NOMO-1 (cell line): ENCODE data around the gene WNK2.

ENCODE experiments used
- DNase-seq, 2 experiments: peaks; one replicate each; lab custom pipeline; 2025; ENCODE audit not compliant: unreplicated experiment in 2 of 2; lab: John Stamatoyannopoulos, UW

The WNK2 gene

DNA sequence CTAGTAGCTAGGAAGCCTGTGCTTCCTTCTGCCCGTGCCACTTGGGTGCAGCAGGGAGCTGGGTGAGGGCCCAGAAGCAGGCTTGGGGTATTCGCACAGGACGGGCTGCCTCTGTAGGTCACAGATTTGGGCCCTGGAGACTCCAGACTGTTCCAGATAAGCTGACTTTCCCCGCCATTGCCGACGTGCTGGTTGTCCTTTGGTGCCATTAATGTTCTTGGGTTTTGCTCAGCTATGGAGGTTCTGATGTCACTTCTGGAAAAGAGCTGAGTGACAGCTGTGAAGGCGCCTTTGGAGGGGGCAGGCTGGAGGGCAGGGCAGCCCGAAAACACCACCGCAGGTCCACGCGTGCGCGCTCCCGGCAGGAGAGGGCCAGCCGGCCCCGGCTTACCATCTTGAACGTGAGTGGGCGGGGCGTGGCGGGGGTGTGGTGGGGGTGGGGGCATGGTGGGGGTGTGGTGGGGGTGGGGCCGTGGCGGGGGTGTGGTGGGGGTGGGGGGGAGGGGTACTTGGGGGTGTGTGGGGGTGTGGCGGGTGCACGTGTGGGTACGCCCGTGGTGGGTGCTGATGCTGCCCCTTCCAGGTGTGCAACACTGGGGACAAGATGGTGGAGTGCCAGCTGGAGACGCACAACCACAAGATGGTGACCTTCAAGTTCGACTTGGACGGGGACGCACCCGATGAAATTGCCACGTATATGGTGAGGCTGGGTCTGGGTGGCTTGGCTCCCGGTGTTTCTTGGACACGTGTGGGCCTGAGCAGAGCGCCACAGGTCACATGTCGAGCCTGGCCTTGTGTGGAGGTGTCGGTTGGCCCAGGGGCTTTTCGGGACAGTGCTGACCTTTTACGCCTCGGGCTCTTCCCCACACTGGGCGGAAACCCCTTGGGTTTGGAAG lies 79.6 kb downstream of the WNK2 start:
- DNase-seq: no peak

DNA sequence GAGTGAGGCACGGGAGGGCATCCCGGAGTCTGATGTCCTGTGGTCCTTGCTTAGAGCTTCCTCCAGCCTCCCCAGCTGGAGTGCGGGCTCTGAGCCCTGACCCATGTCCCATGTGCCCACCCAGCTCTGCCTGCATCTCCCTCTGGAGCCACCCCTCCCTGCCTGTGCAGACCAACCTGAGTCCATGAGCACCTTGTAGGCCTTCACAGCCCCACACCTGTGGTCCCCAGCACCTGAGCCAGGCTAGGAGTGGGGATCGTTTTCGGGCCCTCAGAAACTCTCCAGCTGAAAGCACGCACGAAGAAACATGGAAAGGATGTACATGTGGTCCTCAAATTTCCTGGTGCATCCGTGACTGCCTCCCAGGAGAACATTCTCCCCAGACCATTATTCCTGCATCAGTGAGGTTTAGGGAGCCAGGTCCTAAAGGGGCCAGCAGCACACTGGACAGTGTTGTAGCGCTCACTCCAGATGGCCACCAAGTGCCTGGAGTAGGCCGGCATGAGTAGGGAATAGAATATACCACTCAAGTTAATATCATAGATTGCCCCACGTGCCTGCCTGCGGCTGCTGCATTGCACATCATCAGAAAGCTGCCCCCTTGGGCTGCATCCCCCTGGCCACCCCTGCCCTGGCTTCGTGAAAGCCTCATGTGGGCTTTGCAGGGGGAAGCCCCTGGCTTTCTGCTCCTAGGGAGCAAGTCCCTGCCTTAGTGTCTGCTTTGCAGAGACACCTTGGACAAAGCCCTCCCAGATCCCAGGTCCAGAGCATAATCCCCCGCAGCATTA lies 80.6 kb downstream of the WNK2 start:
- DNase-seq: no peak

DNA sequence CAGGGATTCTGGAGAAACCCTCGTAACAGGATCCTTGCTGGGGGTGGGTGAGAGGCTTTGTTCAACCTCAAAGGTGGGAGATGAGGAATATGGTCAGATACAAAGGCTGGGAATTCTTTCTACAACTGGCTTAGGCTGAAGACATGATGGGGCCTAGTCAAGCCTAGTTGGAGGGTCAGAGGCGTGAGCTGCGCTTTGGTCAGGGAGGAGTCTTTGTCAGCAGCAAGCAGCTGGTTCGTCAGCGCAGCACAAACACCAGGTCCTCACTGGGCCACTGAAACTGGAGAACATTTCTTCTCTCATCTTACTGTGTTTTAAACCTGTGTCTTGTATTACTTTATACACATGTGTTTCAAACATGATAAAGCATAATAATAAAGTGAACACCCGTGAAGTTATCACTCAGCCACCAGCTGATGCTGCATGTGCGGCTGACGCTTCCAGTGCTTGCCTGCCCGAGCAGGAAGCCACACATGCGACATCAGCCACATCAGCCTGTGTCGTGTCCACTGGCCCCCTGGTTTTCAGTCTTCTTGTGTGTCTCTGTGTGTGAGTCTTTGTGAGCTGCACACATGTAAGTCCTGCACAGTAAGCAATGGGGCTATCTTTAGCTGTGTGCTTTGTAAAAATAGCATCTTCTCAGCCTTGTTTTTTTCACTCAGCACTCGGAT lies 81.5 kb downstream of the WNK2 start:
- DNase-seq: no peak

DNA sequence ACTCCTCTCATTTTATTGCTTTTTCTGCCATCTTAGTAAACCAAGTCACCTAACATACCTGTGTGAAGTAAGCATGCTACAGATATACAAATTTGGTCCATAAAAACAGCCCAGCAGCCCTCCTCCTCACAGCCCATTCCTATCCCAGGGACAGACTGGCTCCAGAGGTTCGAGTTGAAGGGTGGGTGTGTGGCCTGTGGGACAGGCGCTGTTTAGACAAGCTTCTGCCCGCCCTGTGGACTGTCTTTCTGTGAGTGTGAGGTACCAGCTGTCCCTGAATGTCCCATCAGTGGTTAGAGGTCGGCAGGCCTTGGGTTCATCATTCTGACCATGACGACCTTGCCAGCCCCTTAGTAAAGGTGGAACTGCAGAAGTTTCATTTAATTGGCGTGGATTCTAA lies 82.0 kb downstream of the WNK2 start:
- no peak for DNase-seq

DNA sequence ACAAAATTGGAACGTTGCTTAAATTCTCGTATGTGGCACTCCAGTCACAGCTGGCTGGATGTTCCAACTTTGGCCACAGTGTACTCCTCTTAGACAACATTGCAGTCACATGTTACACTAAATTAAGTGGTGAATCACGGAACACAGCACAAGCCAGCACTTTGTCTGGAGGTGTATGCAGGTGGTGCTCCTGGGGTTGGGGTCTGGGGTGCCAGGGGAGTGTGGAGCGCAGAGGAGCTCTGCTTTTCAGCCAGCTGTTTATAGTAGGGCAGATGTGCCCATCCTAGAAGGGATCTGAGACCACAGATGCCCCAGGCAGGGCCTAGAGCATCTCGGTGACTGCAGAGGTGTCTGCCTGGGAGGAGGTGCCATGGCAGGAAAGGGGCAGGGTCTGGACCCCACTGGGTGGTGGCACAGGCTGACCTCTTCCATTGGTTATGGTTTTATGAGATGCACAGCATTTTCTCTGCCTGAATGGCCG lies 82.6 kb downstream of the WNK2 start:
- DNase-seq: no peak

DNA sequence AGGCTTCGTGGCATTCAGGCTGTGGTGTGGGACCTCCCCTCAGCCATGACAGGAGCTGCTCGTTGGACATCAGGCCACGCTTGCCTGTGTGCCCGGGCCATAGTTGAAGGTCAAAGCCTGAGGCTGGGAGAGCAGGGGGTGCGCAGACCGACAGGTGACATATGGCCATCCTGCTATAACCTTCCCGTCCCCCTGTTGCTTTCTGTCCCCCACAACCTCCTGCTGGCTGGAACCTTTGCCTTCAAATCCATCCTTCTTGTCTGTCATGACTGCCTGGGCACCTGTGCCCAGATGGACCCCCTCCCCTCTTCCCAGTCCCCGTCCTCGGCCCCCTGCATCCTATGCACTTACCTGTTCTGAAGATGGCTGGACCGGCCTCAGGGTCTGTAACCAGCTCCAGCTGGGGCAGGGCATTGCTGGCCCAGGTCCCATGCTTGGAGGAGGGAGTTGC lies 83.2 kb downstream of the WNK2 start:
- no peak for DNase-seq

DNA sequence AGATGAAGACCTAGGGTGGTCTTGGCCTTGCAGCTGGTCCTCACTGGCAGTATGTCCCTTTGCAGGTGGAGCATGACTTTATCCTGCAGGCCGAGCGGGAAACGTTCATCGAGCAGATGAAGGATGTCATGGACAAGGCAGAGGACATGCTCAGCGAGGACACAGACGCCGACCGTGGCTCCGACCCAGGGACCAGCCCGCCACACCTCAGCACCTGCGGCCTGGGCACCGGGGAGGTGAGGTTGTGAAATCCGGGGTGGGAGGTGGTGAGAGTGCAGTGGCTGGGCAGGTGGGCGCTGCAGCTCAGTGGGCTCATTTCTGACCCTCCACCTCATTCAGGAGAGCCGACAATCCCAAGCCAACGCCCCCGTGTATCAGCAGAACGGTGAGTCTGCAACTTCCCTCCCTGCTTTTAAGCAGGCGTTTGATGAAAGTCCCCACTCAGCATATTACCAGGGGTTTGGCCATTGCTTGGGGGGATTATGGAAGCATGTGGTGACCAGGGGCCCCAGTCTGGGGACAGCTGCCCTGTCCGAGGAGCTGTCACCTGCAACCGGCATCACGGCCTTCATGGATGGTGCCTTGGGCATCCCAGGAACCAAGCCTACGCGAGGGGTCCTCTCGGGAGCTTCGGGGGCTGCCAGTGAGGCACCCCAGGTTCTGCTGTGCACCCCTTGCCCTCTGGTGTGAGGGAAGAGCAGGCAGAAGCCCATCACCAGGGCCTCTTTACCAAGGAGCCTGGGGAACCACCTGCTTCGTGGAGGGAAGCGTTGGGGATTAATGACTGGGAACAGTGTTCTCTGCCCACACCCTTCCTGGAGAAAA lies 84.0 kb downstream of the WNK2 start:
- DNase-seq: no peak

DNA sequence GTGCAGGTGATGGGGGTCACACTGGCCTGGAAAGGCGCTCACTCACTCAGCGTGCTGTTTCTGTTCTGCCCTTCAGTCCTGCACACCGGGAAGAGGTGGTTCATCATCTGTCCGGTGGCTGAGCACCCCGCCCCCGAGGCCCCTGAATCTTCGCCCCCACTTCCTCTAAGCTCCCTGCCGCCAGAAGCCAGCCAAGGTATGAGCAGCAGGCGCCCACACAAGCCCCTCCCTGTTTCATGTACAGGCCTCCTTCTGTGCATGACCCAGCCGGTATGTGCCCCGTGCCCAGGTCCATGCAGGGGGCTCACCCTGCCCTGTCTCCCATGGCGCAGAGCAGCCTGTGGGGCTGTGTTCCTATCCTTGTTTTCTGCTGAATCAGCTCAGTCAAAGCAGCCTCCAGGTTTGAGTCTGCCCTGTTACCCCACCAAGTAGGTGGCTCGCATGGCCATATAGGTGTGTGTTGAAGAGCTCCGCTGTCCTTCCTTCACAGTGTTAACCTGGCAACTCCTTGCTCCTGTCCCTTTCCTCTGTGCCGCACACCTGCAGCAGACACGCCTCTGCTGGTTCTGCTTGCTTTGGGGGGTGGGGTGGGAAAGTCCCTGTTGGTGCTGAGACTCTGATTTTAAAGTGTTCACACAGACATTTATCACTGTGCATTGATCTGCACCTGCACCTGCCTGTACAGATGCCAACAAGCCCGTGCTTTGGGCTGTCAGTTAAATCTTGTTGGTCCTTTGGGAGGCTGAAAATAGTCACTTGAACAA lies 84.8 kb downstream of the WNK2 start:
- no peak for DNase-seq

DNA sequence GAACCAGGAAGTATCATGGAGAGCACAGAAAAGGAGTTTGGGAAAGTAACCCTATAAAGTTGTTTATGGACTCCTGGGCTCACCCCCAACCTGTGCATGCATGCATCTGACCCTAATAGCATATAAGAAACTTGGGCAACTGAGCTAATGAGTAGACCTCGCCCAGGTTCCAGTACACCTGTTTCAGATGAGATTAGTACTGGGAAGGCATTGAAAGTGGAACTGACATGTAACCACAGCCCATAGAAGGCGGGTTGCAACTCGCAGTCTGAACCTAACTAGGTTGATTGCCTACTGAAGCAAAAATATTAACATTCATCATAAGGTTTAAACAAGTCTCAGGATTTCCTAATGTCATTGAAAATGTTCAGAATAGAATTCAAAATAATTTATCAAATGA lies 87.0 kb downstream of the WNK2 start:
- DNase-seq: no peak

DNA sequence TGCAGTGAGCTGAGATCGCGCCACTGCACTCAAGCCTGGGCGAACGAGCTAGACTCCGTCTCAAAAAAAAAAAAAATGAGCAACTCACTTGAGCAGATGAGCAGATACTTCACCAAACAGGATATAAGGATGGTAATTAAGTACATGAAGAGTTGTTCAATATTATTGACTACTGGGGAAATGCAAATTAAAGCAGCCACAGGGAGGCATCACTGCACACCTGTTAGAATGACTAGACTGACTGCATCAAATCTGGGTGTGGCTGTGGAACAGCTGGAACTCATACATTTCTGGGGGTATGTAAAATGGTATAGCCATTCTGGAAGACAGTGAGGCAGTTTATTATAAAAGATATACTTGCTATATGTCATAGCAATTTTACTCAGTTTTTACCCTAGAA lies 93.0 kb downstream of the WNK2 start:
- DNase-seq: no peak

DNA sequence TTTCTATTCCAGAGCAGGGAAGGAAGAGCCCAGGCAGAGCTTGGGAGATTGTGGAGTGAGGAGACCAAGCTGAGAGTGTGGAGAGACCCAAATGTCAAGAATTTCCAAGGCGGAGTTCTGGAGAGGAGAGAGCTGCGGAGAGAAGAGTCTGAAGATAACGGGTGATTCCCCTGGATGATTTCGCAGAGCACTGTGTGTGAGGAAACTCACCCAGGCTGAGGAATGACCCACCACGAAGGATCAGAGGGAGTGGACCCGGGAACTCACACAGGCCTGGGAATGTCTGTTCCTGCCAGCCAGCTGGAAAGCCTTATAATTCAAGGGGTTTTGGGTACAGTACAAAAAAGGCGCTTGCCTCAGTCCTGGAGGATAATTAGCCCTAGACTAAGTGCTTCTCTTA lies 94.2 kb downstream of the WNK2 start:
- DNase-seq: no peak

DNA sequence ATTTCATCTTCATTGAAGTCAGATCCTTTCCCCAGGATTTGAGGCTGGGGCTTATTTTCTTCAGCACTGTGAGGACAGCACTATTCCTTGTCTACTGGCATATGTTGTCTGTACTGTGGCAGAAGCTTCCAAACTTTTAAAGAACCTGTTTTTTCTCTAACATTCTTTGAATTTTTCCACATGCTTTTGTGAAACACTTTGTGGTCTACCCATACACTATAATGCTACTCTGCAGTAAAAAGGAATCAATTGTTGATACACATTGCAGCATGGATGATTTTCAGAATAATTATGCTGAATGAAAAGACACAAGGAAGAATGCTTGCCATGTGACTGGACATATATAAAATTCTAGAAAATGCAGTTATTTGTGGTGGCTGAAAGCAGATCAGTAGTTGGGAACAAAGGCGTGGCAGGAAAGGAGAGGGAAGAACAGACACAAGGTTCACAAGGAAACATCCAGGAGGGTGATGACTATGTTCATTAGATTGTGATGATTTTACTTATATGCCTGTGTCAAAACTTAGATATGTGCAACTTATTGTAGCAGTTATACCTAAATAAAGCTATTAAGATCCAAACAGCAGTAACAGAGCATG lies 96.8 kb downstream of the WNK2 start:
- no peak for DNase-seq

DNA sequence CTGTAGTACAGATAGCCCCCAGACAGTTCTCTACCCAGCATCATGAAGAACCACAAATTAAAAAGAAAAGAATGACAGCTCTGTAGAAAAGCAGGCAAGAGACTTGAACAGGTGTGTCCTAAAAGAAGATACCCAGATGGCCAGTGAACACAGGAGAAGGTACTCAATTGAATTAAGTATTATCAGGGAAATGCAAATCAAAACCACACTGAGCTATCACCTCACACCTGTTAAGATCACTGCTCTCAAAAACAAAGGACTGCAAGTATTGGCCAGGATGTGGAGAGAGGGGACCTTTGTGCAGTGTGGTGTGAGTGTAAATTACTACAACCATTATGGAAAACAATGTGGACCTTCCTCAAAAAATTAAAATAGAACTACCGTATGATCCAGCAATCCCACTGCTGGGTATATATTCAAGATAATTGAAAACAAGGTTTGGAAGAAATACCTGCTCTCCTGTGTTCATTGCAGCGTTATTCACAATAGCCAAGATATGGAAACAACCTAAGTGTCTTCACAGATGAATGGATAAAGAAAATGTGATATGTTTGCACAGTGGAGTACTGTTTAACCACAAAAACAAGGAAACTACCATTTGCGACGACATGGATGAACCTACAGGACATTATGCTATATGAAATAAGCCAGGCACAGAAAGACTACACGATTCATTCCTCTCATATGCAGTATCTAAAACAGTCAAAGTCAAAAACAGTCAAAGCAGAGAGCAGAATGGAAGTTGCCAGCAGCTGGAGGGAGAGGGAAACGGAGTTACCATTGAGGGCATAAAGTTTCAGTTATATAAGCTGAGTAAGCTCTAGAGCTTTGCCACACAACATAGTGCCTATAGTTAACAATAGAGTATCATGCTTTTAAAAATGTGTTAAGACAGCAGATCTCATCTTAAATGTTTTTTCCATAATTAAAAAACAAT lies 102.6 kb downstream of the WNK2 start:
- DNase-seq: no peak

DNA sequence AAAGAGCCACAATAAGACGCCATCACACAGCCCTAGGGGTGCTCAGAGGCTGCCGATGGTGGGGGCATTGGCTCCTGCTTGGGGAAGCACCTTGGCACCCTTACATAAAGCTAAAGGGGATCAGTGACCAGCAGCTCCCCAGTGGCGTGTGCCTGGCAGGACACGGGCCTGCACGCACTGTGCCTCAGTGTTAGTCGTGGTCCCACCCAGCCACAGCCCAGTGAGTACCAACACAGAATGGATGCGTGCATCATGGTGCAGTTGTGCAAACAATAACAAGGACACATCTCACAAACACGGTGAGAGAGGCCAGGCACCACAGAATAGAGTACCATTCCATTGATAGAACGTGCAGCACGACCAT lies 103.2 kb downstream of the WNK2 start:
- DNase-seq: no peak

DNA sequence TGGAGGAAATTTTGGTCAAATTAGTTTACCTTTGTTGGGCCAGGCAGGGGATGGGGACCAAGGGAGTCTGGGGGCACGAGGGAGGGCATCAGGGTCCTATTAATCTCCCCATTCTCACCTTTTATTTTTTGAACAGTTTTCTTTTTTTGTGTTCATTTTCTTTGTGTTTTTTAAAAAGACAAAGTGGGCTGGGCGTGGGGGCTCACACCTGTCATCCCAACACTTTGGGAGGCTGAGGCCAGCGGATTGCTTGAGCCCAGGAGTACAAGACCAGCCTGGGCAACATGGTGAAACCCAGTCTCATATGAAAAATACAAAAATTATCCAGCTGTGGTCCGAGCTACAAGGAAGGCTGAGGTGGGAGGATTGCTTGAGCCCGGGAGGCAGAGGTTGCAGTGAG lies 103.7 kb downstream of the WNK2 start:
- DNase-seq: no peak

DNA sequence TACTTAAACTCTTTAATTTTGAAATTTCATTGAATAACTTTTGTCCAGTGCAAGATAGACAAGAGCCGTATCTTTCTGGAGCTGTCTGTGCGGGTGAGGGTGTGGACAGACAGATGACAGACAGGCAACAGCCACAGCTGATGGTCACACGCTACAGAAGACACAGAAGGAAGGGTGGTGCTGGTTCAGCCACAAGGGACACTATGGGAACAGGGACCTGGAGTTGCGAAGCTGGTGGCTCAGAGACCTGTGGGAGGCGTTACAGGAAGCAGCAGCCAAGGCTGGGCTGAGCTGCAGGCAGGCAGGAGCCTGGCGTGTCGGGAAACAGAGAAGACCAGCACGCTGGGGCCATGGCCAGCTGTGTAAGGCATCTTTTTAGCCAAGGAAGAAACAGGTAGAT lies 104.4 kb downstream of the WNK2 start:
- DNase-seq: no peak

DNA sequence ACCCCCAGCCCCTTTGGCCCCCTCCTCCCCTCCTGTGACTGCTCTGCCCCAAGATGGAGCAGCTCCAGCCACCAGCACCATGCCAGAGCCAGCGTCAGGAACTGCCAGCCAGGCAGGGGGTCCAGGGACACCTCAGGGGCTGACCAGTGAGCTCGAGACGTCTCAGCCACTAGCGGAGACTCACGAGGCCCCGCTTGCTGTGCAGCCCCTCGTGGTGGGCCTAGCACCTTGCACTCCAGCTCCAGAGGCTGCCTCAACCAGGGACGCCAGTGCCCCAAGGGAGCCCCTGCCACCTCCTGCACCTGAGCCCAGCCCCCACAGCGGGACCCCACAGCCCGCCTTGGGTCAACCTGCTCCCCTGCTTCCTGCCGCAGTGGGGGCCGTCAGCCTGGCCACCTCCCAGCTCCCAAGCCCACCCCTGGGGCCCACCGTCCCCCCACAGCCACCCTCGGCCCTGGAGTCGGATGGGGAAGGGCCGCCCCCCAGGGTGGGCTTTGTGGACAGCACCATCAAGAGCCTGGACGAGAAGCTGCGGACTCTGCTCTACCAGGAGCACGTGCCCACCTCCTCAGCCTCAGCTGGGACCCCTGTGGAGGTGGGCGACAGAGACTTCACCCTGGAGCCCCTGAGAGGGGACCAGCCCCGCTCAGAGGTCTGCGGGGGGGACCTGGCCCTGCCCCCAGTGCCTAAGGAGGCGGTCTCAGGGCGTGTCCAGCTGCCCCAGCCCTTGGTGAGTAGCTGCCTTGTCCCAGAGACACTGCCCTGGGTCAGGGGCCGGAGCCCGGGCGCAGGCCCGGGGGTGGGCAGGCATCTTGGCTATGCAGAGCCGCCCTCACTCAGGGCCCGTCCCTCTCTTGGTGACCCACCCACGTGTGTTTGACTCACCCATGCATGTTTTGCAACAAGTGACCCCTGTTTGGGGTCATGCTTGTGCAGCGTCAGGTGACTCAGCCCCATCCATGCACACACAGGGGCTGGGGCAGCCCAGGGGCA lies 105.2 kb downstream of the WNK2 start:
- DNase-seq: no peak
